SH-SY5Y (cell line): Measurements from ENCODE around the gene AHI1.

Experiments used
- GATA2 ChIP-seq: IDR thresholded peaks from 2 replicates; pipeline ENCODE4 v1.6.1; 2011; ENCODE audit warnings: mild to moderate bottlenecking, low read depth, low read length
- GATA3 ChIP-seq: IDR thresholded peaks from 2 replicates; pipeline ENCODE4 v1.6.1; 2011; ENCODE audit warnings: low read depth, mild to moderate bottlenecking, low read length, moderate library complexity

DNA sequence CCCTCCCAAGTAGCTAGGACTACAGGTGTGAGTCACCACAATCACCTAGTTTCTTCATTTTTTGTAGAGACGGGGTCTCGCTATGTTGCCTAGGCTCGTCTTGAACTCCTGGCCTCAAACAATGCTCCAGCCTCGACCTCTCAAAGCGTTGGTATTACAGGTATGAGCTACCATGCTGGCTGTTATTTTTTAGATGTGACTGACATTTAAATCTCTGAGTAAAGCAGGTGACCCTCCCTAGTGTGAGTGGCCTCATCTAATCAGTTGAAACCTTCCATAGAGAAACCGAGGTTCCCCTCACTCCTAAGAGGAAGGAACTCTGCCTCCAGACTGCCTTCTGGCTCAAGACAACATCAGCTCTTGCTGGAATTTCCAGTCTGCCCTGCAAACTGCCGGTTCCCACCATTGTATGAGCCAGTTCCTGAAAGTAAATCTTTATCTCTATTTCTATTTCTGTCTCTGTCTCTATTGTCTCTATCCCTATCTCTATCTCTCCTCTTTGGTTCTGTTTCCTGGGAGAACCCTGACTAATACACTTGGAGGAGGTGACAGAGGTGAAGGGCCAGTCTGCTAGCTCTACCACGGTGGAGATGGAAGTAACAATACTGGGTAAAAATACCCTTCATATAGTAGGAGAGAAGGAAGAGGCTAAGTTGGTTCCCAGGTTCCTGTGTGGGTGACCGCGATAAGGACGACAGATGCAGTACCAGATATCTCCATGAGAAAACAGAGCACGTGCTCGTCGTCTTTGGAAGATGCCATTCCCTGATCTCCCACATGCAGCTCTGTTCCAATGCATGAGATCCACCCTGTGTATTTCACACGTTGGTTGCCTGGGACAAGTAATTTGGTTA is 235.4 kb downstream of the AHI1 start:
- TF ChIP-seq GATA2 (no peak), GATA3 (no peak)
